KMS-11 (cell line): ENCODE measurements around the gene RNASEH2A.
A peak's percentile ranks its signal among the peaks of the same experiment; 100 is the strongest.

Experiments
- H2AFZ ChIP-seq: fragments of 200-600 bp; sonication (generic); 2 replicates; pipeline ENCODE4 v1.6.1; 2016; ENCODE audit warnings: antibody characterized with exemption, mixed run types, low read depth
- H3K27ac ChIP-seq: fragments of 200-600 bp; sonication (generic); 2 replicates; pipeline ENCODE4 v1.6.1; 2016; ENCODE audit warnings: mild to moderate bottlenecking, mixed run types
- H3K27me3 ChIP-seq: fragments of 200-600 bp; sonication (generic); 2 replicates; pipeline ENCODE4 v1.6.1; 2017; ENCODE audit warnings: mild to moderate bottlenecking, low read depth, mixed run types, moderate library complexity; ENCODE audit not compliant: insufficient read depth
- H3K36me3 ChIP-seq: fragments of 200-600 bp; sonication (generic); 2 replicates; pipeline ENCODE4 v1.6.1; 2017; ENCODE audit warnings: mild to moderate bottlenecking, mixed run types; ENCODE audit not compliant: insufficient read depth
- H3K4me1 ChIP-seq: fragments of 200-600 bp; sonication (generic); 2 replicates; pipeline ENCODE4 v1.6.1; 2016; ENCODE audit warnings: mild to moderate bottlenecking, low read depth, mixed run types; ENCODE audit not compliant: poor library complexity, severe bottlenecking
- H3K4me2 ChIP-seq: fragments of 200-600 bp; sonication (generic); 2 replicates; pipeline ENCODE4 v1.7.0; 2016; ENCODE audit warnings: mild to moderate bottlenecking, mixed run types
- H3K4me3 ChIP-seq: fragments of 200-600 bp; sonication (generic); IDR thresholded peaks from 2 replicates; pipeline ENCODE4 v1.6.1; 2017; ENCODE audit warnings: low read depth, low read length, mixed read lengths; ENCODE audit not compliant: insufficient read depth
- H3K79me2 ChIP-seq: fragments of 200-600 bp; sonication (generic); 2 replicates; pipeline ENCODE4 v1.6.1; 2016; ENCODE audit warnings: low read depth, mixed run types; ENCODE audit not compliant: insufficient read depth
- H3K9ac ChIP-seq: fragments of 200-600 bp; sonication (generic); 2 replicates; pipeline ENCODE4 v1.6.1; 2016; ENCODE audit warnings: mild to moderate bottlenecking, mixed run types
- H4K20me1 ChIP-seq: fragments of 200-600 bp; sonication (generic); 2 replicates; pipeline ENCODE4 v1.6.1; 2016; ENCODE audit warnings: mild to moderate bottlenecking, mixed run types; ENCODE audit not compliant: insufficient read depth
- CTCF ChIP-seq: fragments of 200-600 bp; sonication (generic); conservative IDR thresholded peaks from 2 replicates; pipeline ENCODE4 v1.6.1; 2017; ENCODE audit warnings: low read depth, mild to moderate bottlenecking, antibody characterized with exemption, low read length, moderate library complexity, mixed read lengths

Gene RNASEH2A

GRCh38 chr19:12783291-12783848, 23.0 kb upstream of the RNASEH2A start:
- no peak overlapping the region for H3K4me3 ChIP-seq
- no peak overlapping the region for H3K9ac ChIP-seq
- no peak overlapping the region for H3K4me2 ChIP-seq
- H3K79me2 ChIP-seq, result no peaks in the 10 kb centered on the region
- no peak overlapping the region for H3K27ac ChIP-seq
- H4K20me1 ChIP-seq, result no peaks in the 10 kb centered on the region
- no peak for TF ChIP-seq CTCF
- H3K27me3 ChIP-seq, result no peaks in the 10 kb centered on the region
- H2AFZ ChIP-seq, result no peak overlapping the region
- peaks cover 55% of the 10 kb centered on the region for H3K4me1 ChIP-seq
- no peaks in the 10 kb centered on the region for H3K36me3 ChIP-seq

GRCh38 chr19:12783849-12784393, 22.5 kb upstream of the RNASEH2A start:
- Histone ChIP-seq H3K79me2 (no peaks in the 10 kb centered on the region), H4K20me1 (no peaks in the 10 kb centered on the region), H3K4me1 (peaks cover 52% of the 10 kb centered on the region), H3K27ac (no peak overlapping the region), H3K27me3 (no peaks in the 10 kb centered on the region), H3K4me3 (no peak overlapping the region), H2AFZ (no peak overlapping the region), H3K36me3 (no peaks in the 10 kb centered on the region), H3K4me2 (no peak overlapping the region), H3K9ac (no peak overlapping the region)
- TF ChIP-seq CTCF, result no peak

- H3K4me3 ChIP-seq, result no peak overlapping the region
- H3K9ac ChIP-seq, result no peak overlapping the region
- no peak for TF ChIP-seq CTCF
- H3K79me2 ChIP-seq, result no peaks in the 10 kb centered on the region
- peaks cover 52% of the 10 kb centered on the region for H3K4me1 ChIP-seq
- no peaks in the 10 kb centered on the region for H3K27me3 ChIP-seq
- no peak overlapping the region for H3K4me2 ChIP-seq
- H2AFZ ChIP-seq, result no peak overlapping the region
- H4K20me1 ChIP-seq, result no peaks in the 10 kb centered on the region
- no peaks in the 10 kb centered on the region for H3K36me3 ChIP-seq
- no peak overlapping the region for H3K27ac ChIP-seq
Measured at GRCh38 chr19:12784394-12784870, 22.0 kb upstream of the RNASEH2A start.

- Histone ChIP-seq H4K20me1 (no peaks in the 10 kb centered on the region), H3K27me3 (no peaks in the 10 kb centered on the region), H3K4me2 (no peak overlapping the region), H3K27ac (0 out of 2 replicates have a peak overlapping the region, but pooled peaks have one; percentile 28), H2AFZ (no peak overlapping the region), H3K9ac (no peak overlapping the region), H3K4me3 (no peak overlapping the region), H3K79me2 (no peaks in the 10 kb centered on the region), H3K4me1 (peaks cover 52% of the 10 kb centered on the region), H3K36me3 (no peaks in the 10 kb centered on the region)
- TF ChIP-seq CTCF, result no peak
Measured at GRCh38 chr19:12784871-12785430, 21.4 kb upstream of the RNASEH2A start.
